Measurements from ENCODE around the gene GZMM.

Gene GZMM

DNA sequence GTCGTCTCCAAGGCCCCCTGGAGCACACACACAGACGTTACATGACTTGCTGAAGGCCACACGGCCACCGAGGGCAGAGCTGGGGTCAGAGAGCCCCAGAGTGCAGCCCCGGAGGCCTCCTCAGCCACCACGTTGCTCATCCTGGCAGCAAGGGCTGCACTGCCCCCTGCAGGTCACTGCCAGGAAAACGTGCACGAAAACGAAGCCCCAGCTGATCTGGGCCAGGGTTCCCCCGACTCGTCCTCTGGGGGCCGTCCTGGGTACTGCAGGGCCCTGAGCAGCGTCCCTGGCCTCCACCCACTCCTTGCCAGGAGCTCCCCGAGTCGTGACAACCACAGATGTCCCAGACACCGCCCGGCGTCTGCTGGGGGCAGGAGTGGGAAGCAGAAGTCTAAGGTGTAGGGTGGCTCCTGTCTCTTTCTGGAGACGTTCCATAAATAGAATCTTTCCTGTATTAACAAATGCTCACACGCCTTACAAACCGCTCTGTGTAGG lies 33.2 kb upstream of the GZMM start:
- Histone ChIP-seq H3K27me3 (replicated peaks; ENCODE audit: control insufficient read depth, insufficient read depth, low read length) (no peaks in the 10 kb centered on the region), H3K4me3 (replicated peaks; ENCODE audit: low read depth, low read length) (peak overlapping the region; percentile 28; the same call in 1 of the 2 replicates), H3K36me3 (ENCODE audit: control insufficient read depth, insufficient read depth, low read length) (no peaks in the 10 kb centered on the region; the same call in 1 of the 2 replicates)
- TF ChIP-seq, protein P1, sequence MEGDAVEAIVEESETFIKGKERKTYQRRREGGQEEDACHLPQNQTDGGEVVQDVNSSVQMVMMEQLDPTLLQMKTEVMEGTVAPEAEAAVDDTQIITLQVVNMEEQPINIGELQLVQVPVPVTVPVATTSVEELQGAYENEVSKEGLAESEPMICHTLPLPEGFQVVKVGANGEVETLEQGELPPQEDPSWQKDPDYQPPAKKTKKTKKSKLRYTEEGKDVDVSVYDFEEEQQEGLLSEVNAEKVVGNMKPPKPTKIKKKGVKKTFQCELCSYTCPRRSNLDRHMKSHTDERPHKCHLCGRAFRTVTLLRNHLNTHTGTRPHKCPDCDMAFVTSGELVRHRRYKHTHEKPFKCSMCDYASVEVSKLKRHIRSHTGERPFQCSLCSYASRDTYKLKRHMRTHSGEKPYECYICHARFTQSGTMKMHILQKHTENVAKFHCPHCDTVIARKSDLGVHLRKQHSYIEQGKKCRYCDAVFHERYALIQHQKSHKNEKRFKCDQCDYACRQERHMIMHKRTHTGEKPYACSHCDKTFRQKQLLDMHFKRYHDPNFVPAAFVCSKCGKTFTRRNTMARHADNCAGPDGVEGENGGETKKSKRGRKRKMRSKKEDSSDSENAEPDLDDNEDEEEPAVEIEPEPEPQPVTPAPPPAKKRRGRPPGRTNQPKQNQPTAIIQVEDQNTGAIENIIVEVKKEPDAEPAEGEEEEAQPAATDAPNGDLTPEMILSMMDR (IDR thresholded peaks at IDR 0.05; ENCODE audit: insufficient read depth, low read length, poor library complexity, severe bottlenecking): peak; percentile 100
- peak; percentile 87 for DNase-seq (ENCODE audit: extremely low read depth, insufficient read length)

DNA sequence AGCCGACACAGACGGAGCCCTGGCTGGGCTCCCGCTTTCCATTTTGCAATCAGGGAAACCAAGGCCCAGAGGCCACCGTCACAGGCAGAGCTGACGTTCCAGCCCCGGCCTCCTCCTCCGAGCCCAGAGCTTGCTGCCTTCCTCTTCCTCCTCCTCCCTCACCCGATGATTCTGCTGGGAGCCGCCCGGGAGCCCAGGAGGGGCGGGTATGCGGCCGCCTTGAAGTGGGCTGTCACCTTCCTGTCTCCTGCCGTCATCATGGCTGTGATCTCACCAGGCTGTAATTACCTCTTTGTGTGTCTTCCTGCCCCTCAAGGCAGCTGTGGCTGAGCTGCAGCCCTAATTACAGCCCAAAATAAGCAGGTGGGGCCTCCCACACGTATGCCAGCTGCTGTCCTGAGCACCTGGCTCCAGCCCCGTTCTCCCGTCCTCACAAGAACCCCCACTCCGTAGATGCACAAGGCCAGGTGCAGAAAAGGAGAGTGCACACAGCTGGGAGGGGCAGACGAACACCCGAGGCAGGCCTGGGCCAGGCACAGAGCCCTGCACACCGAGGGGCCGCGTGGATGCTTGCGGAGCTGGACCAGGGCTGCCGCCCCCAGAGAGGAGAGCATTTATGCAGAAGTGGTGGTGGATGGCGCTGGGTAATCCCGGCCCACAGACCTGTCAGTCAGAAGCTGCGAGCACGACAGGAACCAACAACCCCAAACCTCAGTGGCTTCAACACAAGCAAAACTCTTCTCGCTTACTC lies 32.6 kb upstream of the GZMM start:
- no peaks in the 10 kb centered on the region; the same call in 1 of the 2 replicates for H3K36me3 ChIP-seq (ENCODE audit: control insufficient read depth, insufficient read depth, low read length)
- TF ChIP-seq, protein P1 (IDR thresholded peaks at IDR 0.05; ENCODE audit: insufficient read depth, low read length, poor library complexity, severe bottlenecking): no peak
- peak overlapping the region; percentile 28; the same call in 1 of the 2 replicates for H3K4me3 ChIP-seq (replicated peaks; ENCODE audit: low read depth, low read length)
- H3K27me3 ChIP-seq (replicated peaks; ENCODE audit: control insufficient read depth, insufficient read depth, low read length): no peaks in the 10 kb centered on the region
- DNase-seq (ENCODE audit: extremely low read depth, insufficient read length): peak; percentile 72

DNA sequence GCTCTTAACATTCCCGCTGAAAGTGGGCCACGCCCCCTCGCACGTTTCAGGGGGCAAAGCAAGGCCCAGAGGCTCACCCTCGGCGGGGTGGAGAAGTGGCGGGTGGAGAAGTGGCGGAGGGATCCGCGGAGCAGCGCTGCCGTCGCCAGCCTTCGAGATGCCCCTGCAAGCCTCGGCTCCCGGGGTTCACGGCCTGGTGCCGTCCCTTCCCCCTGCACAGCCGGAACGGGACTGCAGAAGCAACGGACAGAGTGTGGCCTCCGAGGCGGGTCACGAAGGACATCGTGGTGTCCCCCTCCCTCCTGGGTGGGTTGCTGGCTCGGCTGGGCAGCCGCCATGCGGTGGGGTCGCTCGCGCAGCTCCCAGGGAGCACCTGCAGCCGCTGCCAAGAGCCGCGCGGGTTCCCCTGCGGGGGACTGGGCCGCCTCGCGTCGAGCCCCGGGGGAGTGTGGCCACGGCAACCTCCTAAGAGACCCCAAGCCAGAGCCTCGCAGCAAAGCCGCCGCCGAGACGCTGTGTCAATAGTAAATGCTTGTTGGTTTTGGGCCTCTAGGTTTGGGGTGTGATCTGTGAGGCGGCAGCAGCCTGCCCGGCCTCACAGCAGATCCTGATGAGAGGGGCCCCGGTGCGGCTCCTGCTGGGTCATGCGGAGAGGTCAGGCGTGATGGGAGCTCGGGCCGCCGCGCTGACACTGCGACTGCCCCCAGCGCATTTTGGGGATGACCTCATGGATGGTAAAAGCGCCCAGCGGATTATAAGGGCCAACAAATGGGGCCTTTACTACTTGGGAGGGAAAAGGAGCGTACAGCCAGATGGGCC lies 31.1 kb upstream of the GZMM start:
- TF ChIP-seq, protein P1 (IDR thresholded peaks at IDR 0.05; ENCODE audit: insufficient read depth, low read length, poor library complexity, severe bottlenecking): no peak
- Histone ChIP-seq H3K36me3 (ENCODE audit: control insufficient read depth, insufficient read depth, low read length) (no peaks in the 10 kb centered on the region; the same call in 1 of the 2 replicates), H3K27me3 (replicated peaks; ENCODE audit: control insufficient read depth, insufficient read depth, low read length) (no peaks in the 10 kb centered on the region), H3K4me3 (replicated peaks; ENCODE audit: low read depth, low read length) (no peak overlapping the region)
- DNase-seq (ENCODE audit: extremely low read depth, insufficient read length): no peak

DNA sequence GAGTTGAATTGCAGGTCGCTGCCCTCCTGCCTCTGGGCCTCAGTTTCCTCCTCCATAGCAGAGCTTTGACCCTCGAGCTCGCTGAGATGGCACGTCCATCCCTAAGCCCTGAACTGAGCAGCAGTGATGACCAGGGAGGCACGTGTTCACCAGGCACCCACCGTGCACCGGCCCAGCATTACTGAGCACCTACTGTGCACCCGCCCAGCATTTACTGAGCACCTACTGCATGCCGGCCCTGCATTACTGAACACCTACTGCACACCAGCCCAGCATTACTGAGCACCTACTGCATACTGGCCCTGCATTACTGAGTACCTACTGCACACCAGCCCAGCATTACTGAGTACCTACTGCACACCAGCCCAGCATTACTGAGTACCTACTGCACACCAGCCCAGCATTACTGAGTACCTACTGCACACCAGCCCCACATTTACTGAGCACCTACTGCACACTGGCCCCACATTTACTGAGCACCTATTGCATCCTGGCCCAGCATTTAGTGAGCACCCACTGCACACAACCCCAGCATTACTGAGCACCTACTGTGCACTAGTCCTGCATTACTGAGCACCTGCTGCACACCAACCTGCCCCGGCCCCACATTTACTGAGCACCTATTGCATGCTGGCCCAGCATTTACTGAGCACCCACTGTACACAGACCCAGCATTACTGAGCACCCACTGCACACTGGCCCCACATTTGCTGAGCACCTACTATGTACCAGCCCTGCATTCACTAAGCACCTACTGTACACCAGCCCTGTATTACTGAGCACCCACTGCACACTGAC lies 30.3 kb upstream of the GZMM start:
- TF ChIP-seq, protein P1 (IDR thresholded peaks at IDR 0.05; ENCODE audit: insufficient read depth, low read length, poor library complexity, severe bottlenecking): no peak
- no peak overlapping the region for H3K4me3 ChIP-seq (replicated peaks; ENCODE audit: low read depth, low read length)
- DNase-seq (ENCODE audit: extremely low read depth, insufficient read length): no peak
- no peaks in the 10 kb centered on the region; the same call in 1 of the 2 replicates for H3K36me3 ChIP-seq (ENCODE audit: control insufficient read depth, insufficient read depth, low read length)
- H3K27me3 ChIP-seq (replicated peaks; ENCODE audit: control insufficient read depth, insufficient read depth, low read length): no peaks in the 10 kb centered on the region

DNA sequence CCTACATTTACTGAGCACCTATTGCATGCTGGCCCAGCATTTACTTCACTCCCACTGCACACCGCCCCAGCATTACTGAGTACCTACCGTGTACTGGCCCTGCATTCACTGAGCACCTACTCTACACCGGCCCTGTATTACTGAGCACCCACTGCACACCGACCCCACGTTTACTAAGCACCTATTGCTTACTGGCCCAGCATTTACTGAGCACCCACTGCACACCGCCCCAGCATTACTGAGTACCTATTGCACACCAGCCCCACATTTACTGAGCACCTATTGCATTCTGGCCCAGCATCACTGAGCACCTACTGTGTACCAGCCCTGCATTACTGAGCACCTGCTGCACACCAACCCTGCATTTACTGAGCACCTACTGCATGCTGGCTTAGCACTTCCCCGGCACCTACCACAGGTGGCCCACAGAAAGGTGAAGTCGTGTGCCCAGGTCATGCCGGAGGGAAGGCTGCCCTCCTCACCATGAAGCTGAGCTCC lies 29.6 kb upstream of the GZMM start:
- no peak overlapping the region for H3K4me3 ChIP-seq (replicated peaks; ENCODE audit: low read depth, low read length)
- no peak for DNase-seq (ENCODE audit: extremely low read depth, insufficient read length)
- H3K27me3 ChIP-seq (replicated peaks; ENCODE audit: control insufficient read depth, insufficient read depth, low read length): no peaks in the 10 kb centered on the region
- no peaks in the 10 kb centered on the region; the same call in 1 of the 2 replicates for H3K36me3 ChIP-seq (ENCODE audit: control insufficient read depth, insufficient read depth, low read length)
- TF ChIP-seq, protein P1 (IDR thresholded peaks at IDR 0.05; ENCODE audit: insufficient read depth, low read length, poor library complexity, severe bottlenecking): no peak

Measured in GM06990 (cell line).